Measurements from ENCODE around the gene IMMP1L.

Gene IMMP1L

DNA sequence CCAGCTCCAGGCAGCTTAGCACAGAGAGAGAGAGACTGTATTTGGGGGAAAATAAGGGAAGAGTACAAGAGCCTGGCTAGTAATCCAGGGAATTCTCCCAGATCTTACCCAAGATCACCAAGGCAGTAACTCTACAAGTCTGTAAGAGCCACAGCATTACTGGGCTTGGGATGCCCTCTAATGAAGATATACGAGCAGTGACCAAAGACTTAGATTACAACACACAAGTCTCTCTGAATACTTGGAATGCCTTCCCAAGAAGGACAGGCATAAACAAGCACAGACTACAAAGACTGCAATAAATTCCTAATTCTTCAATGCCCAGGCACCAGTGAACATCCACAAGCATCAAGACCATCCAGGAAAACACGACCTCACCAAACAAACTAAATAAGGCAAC lies 122.0 kb downstream of the IMMP1L start:
- DNase-seq (ENCODE audit: low read depth in 2 of 2): no peak

DNA sequence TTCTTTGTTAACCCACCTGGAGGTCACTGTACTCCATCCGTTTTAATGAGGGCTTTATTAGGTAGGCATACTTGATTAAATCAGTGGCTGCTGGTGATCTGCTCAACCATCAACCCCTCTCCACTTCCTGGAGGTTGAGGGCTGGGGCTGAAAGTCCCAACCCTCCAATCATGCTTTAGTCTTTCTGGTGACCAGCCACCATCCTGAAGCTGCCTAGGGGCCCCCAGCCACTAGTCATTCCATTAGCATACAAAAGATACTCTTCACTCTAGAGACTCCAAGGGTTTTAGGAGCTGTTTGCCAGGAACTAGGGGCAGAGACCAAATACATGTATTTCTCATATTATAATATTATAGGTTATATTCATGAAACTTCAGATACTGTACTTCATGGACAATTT lies 126.3 kb downstream of the IMMP1L start:
- DNase-seq (ENCODE audit: low read depth in 2 of 2): no peak

All from stimulated activated CD4-positive, alpha-beta T cell treated with anti-CD3 and anti-CD28 coated beads, Interleukin-12 subunit alpha, Interleukin-12 subunit beta, amount 100 ng/mL, for 24 hours (primary cell).